ENCODE measurements around the gene MLC1. TPM values are rescaled to one million over a fixed set of nuclear protein-coding genes. Genes with fewer than 3 reads are reported as not detected.

MLC1 gene
- total and polyA plus RNA-seq, 9 donors = 0.31 to 1.2 (median 0.79) TPM

DNA sequence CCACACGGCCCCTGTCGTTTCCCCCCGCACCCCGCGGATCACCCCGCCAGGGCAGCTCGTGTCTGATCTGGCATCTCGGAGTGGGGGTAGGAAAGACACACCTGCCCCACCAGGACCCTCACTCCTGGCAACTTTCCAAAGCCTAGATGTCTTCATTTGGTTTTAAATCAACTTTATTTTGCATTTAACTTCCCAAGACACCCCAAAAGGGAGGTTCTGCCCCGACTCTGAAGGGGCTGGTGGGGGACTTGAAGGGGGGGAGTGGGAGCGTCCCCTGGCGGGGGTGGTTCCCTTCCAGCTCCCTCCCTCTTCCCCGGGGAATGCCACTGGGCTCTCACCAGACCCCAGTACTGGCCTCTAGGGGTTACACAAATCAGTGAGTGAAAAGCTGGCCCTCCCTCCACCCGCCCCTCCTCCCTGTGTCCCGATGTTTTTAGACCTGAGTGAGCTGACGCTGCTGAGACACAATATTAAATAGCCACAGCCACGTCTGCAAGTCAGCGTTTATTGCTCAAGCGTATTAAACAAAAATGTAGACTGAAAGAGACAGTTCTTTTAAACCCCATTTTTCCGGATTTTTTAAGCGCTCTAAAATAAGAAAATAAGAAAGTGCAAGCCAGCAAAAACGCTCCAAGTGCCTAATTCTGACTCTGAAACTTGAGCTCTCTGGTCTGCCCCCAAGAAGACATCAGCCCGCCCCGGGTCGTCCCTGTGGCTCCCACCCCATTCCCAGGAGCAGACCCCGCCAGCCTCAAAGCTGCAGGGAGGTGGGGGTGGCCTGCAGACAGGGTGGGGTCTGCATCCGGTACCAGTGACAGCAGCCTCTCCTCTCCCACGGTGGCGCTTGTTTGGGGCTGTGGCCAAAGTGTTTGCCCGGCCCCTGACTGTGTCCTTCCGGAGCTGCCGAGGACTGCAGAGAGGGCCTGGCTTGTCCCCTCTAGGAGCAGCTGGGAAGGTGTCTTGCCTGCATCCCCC lies 26.0 kb downstream of the MLC1 start:
- no peaks in the 10 kb centered on the region for H3K36me3 ChIP-seq (ENCODE audit: control insufficient read depth, insufficient read depth, low read length)
- H3K9me3 ChIP-seq (replicated peaks; ENCODE audit: control insufficient read depth, low read depth, low read length) = peaks cover under 1% of the 10 kb centered on the region
- H3K27me3 ChIP-seq (ENCODE audit: control insufficient read depth, insufficient read depth, low read length) = peaks cover 50% of the 10 kb centered on the region
- DNase-seq = peak; percentile 57
- 8% methylated on average over 22 of the region's 31 CpGs for WGBS (ENCODE audit: insufficient coverage)
- H3K4me3 ChIP-seq (ENCODE audit: low read length) = no peak overlapping the region
- peaks cover 20% of the 10 kb centered on the region for H3K4me1 ChIP-seq (ENCODE audit: control insufficient read depth, insufficient read depth, low read length)
- H3K27ac ChIP-seq (ENCODE audit: low read length) = no peak overlapping the region

DNA sequence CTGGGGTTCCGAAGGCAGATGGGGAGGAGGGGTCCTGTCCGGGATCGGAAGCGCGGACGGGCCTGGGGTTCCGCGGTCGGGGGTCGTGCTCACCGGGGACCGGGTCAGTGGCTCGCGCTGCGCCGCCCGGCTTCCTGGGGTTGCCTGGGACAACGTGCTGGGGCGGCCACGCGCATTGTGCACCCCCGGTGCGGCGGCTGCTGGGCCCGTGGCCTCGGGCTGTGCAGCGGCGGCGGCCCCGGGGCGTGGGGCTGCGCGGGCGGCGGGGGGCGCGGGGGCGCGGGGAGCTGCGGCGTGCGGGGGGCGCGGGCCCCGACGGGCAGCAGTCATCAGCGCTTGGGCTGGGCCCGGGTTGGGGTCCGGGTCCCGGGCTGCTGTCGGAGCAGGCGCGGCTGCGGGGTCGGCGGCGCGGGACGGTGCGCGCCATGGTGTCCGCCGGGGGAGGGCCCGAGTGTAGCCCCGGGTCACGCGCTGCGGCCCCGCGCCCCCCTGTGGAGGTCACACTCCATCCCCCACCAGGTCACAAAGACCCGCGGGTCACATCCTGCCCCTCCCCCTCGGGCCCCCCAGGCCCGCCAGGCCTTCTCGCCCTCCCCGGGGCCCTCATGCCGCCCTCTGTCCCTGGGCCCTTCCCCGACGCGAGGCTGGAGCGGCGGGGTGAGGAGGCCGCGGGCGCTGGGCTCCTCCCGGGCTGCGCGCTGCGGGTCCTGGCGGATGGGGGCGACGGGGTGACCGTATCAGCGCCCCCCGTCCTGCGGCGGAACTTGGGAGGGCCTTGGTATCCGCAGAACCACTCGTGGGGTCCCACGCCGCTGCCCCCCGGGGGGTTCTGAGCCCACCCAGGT lies 26.9 kb downstream of the MLC1 start, which contains the start of gene TTLL8:
TTLL8 (minus strand) TSS at position 238 of the 845 bp plus-strand sequence.
- WGBS (ENCODE audit: insufficient coverage) = 3% methylated on average over 91 of the region's 102 CpGs
- Histone ChIP-seq H3K27me3 (ENCODE audit: control insufficient read depth, insufficient read depth, low read length) (peaks cover 47% of the 10 kb centered on the region), H3K4me3 (ENCODE audit: low read length) (no peak within 1 kb of the TSS)

DNA sequence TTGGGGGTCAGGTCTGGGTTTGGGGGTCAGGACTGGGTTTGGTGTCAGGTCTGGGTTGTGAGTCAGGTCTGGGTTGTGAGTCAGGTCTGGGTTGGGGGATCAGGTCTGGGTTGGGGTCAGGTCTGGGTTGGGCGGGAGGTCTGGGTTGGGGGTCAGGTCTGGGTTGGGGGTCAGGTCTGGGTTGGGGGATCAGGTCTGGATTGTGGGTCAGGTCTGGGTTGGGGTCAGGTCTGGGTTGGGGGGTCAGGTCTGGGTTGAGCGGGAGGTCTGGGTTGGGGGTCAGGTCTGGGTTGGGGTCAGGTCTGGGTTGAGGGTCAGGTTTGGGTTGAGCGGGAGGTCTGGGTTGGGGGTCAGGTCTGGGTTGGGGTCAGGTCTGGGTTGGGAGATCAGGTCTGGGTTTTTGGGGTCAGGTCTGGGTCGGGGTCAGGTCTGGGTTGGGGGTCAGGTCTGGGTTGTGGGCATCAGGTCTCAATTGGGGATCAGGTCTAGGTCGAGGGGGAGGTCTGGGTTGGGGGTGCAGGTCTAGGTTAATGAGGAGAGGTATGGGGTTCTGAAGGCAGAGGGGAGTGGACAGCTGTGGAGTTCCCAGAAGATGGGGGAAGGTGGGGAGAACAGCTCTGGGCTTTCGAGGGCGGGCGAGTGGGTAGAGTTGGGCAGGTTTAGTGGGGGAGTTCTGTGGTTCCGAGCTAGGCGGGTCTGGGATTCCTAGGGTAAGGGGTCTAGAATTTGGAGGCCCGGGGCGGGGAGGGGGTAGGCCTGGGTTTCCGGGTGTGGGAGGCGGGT lies 27.8 kb downstream of the MLC1 start:
- Histone ChIP-seq H3K36me3 (ENCODE audit: control insufficient read depth, insufficient read depth, low read length) (no peaks in the 10 kb centered on the region), H3K27ac (ENCODE audit: low read length) (no peak overlapping the region), H3K27me3 (ENCODE audit: control insufficient read depth, insufficient read depth, low read length) (peaks cover 47% of the 10 kb centered on the region), H3K9me3 (replicated peaks; ENCODE audit: control insufficient read depth, low read depth, low read length) (peaks cover 9% of the 10 kb centered on the region), H3K4me3 (ENCODE audit: low read length) (no peak overlapping the region), H3K4me1 (ENCODE audit: control insufficient read depth, insufficient read depth, low read length) (peaks cover 20% of the 10 kb centered on the region)
- DNase-seq = no peak
- WGBS (ENCODE audit: insufficient coverage) = 78% methylated on average over 14 of the region's 14 CpGs

More for the DNA sequence above, 26.9 kb downstream of the MLC1 start, which contains the start of gene TTLL8:
- Histone ChIP-seq H3K9me3 (replicated peaks; ENCODE audit: control insufficient read depth, low read depth, low read length) (peaks cover 7% of the 10 kb centered on the region), H3K27ac (ENCODE audit: low read length) (no peak within 1 kb of the TSS), H3K4me1 (ENCODE audit: control insufficient read depth, insufficient read depth, low read length) (peaks cover 20% of the 10 kb centered on the region), H3K36me3 (ENCODE audit: control insufficient read depth, insufficient read depth, low read length) (no peaks in the 10 kb centered on the region)
- no peak for DNase-seq

DNA sequence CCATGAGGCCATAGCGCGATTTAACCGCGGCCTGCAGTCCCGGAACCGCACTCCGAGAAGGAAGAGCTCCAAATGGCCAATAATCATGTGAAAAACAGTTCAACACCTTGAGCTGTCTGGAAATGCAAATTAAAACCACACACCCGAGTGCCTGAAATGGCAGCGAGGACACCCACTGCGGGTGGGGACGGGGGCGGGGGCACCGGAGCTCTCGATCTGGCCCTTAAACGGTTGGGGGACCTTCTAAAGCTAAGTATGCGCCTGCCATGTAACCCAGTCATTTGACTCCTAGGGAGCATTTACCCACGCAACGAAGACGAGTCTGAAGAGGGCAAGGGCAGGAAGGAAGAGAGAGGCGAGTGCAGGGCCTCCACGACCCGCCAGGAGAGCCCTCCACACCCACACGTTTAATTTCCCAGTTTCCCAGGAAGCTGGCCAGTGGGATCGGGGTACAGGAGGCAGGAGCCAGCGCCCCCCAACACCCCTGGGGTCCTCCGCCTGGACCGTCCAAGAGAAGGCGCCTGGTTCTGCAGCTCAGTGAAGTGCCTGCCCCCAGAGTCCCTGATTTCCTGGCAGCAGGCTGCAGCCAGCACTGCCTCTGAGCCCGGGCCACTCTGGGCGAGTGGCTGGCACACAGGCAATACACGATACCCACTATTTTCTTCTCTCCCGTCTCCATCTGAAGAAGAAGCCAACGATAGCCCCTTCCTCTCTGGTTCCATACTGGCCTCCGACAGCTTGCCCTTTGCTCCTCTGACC lies 28.8 kb downstream of the MLC1 start:
- 72% methylated on average over 24 of the region's 34 CpGs for WGBS (ENCODE audit: insufficient coverage)
- peaks cover 45% of the 10 kb centered on the region for H3K27me3 ChIP-seq (ENCODE audit: control insufficient read depth, insufficient read depth, low read length)

DNA sequence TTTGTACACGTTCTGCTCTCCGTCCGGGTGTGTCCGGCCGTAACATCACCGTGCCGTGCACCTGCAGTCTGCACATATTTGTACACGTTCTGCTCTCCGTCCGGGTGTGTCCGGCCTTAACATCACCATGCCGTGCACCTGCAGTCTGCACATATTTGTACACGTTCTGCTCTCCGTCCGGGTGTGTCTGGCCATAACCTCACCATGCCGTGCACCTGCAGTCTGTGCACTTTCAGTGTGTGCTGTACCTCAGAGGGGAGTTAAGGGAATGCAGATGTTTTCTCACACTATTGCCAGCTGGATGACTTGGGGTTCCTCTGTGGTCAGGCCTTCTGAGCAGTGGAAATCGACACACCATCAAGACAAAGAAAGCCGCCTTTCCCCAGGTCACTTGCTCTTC lies 31.4 kb downstream of the MLC1 start:
- Histone ChIP-seq H3K4me1 (ENCODE audit: control insufficient read depth, insufficient read depth, low read length) (peaks cover 7% of the 10 kb centered on the region), H3K27ac (ENCODE audit: low read length) (no peak overlapping the region), H3K27me3 (ENCODE audit: control insufficient read depth, insufficient read depth, low read length) (peaks cover 22% of the 10 kb centered on the region), H3K4me3 (ENCODE audit: low read length) (no peak overlapping the region), H3K36me3 (ENCODE audit: control insufficient read depth, insufficient read depth, low read length) (no peaks in the 10 kb centered on the region), H3K9me3 (replicated peaks; ENCODE audit: control insufficient read depth, low read depth, low read length) (peaks cover 9% of the 10 kb centered on the region)
- DNase-seq = no peak
- whole genome bisulfite sequencing (ENCODE audit: insufficient coverage) = 90% methylated on average over 13 of the region's 18 CpGs

More for the DNA sequence above, 28.8 kb downstream of the MLC1 start:
- peaks cover 9% of the 10 kb centered on the region for H3K9me3 ChIP-seq (replicated peaks; ENCODE audit: control insufficient read depth, low read depth, low read length)
- no peaks in the 10 kb centered on the region for H3K36me3 ChIP-seq (ENCODE audit: control insufficient read depth, insufficient read depth, low read length)
- no peak overlapping the region for H3K4me3 ChIP-seq (ENCODE audit: low read length)
- peaks cover 18% of the 10 kb centered on the region for H3K4me1 ChIP-seq (ENCODE audit: control insufficient read depth, insufficient read depth, low read length)
- no peak overlapping the region for H3K27ac ChIP-seq (ENCODE audit: low read length)
- no peak for DNase-seq

DNA sequence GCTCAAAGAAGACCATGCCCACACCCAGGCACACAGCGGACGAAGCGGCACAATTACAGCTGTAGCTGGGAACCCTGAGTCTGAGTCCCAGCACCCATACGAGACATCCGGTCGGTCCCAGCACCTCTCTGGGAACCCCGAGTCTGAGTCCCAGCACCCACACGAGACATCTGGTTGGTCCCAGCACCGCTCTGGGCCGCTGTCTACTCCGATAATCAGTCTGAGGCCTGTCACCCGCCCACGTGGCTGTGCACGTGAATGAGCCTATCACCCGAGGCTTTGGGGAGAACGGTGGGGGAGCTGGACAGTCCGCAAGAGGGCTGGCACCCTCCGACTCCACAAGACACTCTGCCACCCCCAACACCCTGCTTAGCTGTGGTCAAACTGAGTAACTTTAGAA lies 33.3 kb downstream of the MLC1 start:
- peaks cover 10% of the 10 kb centered on the region for H3K4me1 ChIP-seq (ENCODE audit: control insufficient read depth, insufficient read depth, low read length)
- H3K4me3 ChIP-seq (ENCODE audit: low read length) = no peak overlapping the region
- peaks cover 9% of the 10 kb centered on the region for H3K9me3 ChIP-seq (replicated peaks; ENCODE audit: control insufficient read depth, low read depth, low read length)
- no peaks in the 10 kb centered on the region for H3K36me3 ChIP-seq (ENCODE audit: control insufficient read depth, insufficient read depth, low read length)
- H3K27ac ChIP-seq (ENCODE audit: low read length) = no peak overlapping the region
- DNase-seq = no peak
- H3K27me3 ChIP-seq (ENCODE audit: control insufficient read depth, insufficient read depth, low read length) = peaks cover 7% of the 10 kb centered on the region
- WGBS (ENCODE audit: insufficient coverage) = 91% methylated on average over 15 of the region's 18 CpGs

DNA sequence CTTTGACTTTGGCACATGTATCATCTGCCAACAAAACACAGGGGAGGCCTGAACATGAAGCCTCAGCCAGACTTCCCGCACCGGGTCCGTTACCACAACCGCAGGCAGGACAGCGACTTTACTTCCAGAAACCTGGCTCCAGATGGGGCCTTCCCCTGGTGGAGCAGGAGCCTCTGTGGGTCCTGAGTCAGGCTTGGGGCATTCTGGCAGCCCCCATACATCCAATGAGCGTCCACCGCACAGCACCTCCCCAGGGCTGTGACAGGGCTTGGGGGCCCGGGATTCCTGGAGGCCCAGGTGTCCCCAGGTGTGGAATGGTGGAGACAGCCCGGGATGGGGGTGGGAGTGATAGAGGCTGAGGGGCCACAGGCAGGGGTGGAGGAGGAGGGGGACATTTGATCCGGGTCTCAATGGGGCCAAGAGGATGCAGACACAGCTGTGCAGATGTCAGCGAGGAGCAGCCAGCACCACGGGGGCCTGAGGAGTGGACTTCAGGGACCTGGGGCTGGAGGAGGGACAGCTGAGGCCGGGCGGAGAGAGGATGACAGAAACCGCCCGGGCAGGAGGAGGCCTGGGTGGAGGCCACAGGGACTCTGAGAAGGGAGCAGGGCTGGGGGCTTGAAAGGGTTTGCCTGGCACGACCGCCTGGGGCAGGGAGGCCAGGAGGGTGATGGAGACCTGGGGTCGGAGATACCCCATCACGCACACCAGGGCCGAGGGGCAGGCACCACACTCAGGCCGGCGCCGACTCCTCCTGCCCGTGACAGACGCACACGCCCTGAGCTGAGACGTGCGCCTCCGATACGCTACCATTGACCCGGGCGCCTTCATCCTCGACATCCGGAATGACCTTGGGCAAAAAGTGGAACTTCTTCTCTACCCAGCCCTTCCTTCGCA lies 35.7 kb downstream of the MLC1 start:
- Histone ChIP-seq H3K27me3 (ENCODE audit: control insufficient read depth, insufficient read depth, low read length) (peaks cover 3% of the 10 kb centered on the region), H3K4me1 (ENCODE audit: control insufficient read depth, insufficient read depth, low read length) (peaks cover 10% of the 10 kb centered on the region), H3K9me3 (replicated peaks; ENCODE audit: control insufficient read depth, low read depth, low read length) (peaks cover 9% of the 10 kb centered on the region), H3K27ac (ENCODE audit: low read length) (no peak overlapping the region), H3K4me3 (ENCODE audit: low read length) (no peak overlapping the region), H3K36me3 (ENCODE audit: control insufficient read depth, insufficient read depth, low read length) (no peaks in the 10 kb centered on the region)
- no peak for DNase-seq
- 76% methylated on average over 32 of the region's 36 CpGs for WGBS (ENCODE audit: insufficient coverage)

DNA sequence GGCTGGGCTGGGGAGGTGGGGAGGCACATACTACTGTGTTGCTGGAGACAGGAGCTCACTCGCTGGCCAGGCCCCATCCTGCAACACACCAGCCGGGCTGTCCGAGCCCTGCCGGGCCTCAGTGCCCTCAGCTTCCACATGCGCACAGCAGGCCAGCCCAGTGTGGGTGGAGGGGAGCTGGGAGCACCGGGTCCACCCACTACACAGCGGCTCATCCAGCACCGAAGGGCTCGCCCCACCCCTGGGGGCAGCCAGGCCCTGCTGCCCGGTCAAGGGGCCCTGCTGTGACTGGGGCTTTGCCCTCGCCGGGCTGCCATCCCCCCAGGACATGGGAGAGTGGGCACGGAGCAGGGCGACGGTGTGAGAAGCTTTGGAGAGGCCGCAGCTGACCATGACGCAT lies 36.4 kb downstream of the MLC1 start:
- no peak overlapping the region for H3K27ac ChIP-seq (ENCODE audit: low read length)
- no peaks in the 10 kb centered on the region for H3K36me3 ChIP-seq (ENCODE audit: control insufficient read depth, insufficient read depth, low read length)
- H3K4me3 ChIP-seq (ENCODE audit: low read length) = no peak overlapping the region
- H3K9me3 ChIP-seq (replicated peaks; ENCODE audit: control insufficient read depth, low read depth, low read length) = peaks cover 6% of the 10 kb centered on the region
- no peak for DNase-seq
- WGBS (ENCODE audit: insufficient coverage) = 75% methylated on average over 15 of the region's 17 CpGs
- H3K27me3 ChIP-seq (ENCODE audit: control insufficient read depth, insufficient read depth, low read length) = no peaks in the 10 kb centered on the region
- peaks cover 10% of the 10 kb centered on the region for H3K4me1 ChIP-seq (ENCODE audit: control insufficient read depth, insufficient read depth, low read length)
